ENCODE measurements around the gene PCNA.
A peak's percentile ranks its signal among the peaks of the same experiment; 100 is the strongest.
"Not testable (repeated sequence)": the region's sequence is repeated elsewhere in the genome, so short reads cannot be mapped to it uniquely, and the experiment has no call there.

PCNA gene

GRCh38 chr20:5095931-5096330, 23.8 kb downstream of the PCNA start:
- no peak for DNase-seq

DNA sequence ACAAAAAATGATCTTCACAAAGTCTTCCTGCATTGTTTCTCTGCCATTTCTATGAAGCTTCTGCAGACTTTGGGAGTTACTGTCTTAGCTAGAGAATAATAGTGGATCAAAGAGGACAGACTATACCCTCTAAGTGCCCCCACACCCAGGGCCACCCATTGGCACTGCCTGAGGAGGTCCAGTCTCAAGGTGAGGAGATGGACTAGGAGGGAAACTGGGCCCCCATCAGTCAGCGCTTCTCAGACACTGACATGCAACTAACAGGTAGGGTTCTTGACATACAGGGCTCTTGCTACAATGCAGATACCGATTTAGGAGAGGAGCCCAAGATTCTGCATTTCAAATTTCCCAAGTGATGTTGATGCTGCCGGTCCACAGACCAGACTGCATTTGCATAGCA, 24.3 kb downstream of the PCNA start:
- no peak for DNase-seq

DNA sequence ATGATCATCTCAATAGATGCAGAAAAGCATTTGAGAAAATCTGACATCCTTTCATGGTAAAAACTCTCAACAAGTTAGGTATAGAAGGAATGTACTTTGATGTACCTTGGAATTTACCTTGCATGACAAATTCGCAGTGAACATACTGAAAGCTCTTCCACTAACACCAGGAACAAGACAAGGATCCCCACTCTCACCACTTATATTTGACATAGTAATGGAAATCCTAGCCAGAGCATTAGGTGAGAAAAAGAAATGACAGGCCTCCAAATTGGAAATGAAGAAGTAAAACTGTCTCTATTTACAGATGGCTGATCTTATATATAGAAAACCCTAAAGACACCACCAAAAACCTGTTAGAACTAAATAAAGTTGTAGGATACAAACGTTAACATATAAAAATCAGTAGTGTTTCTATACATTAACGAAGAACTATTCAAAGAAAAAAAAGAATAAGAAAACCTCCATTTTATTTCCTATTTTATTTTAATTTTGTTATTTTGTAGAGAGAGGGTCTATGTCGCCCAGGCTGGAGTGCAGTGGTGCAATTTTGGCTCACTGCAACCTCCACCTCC, 26.9 kb downstream of the PCNA start:
- DNase-seq = peak; percentile 48

GRCh38 chr20:5091902-5092301, 27.9 kb downstream of the PCNA start:
- no peak for DNase-seq

DNA sequence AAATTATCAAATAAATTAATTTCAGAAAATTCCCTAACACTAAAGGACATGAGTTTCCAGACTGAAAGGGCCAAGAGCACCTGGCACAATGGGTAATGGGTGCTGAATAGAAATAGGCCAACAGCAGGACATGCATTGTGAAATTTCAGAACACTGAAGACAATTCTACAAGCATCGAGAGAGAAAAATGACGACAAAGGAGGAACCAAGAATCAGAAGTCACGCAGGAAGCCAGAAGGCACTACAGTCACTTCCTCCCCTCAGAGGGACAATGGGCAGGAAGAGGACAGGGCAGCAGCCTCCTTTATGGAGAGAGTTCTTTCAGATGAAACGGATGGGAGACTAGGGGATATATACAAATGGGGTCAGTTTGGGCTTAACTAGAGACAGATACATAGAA, 29.6 kb downstream of the PCNA start:
- DNase-seq = peak; percentile 93

- no peak for DNase-seq
Observed at GRCh38 chr20:5088688-5089087, 31.1 kb downstream of the PCNA start.

DNA sequence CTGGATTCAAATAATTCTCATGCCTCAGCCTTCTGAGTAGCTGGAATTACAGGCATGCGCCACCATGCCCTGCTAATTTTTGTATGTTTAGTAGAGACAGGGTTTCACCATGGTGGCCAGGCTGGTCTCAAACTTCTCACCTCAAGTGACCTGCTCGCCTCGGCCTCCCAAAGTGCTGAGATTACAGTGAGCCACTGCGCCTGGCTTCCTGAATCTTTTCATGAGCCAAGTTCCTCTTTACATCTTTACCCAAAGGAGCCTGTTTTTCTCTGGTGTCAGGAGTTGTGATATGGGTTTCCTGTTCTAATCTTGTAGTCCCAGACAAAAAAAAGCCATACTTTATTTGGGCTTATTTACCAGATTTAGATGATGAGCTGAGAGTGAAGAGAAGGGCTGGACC, 34.4 kb downstream of the PCNA start:
- DNase-seq = peak; percentile 74

- peak; percentile 99 for DNase-seq
Observed at GRCh38 chr20:5080384-5080877, 39.3 kb downstream of the PCNA start.

GRCh38 chr20:5078399-5078958, 41.3 kb downstream of the PCNA start:
- DNase-seq = peak; percentile 99

- no peak for DNase-seq
Observed at GRCh38 chr20:5077761-5078387, 41.9 kb downstream of the PCNA start.

GRCh38 chr20:5076913-5077312, 42.8 kb downstream of the PCNA start:
- DNase-seq = not testable (repeated sequence)

GRCh38 chr20:5074232-5074674, 45.5 kb downstream of the PCNA start:
- DNase-seq = peak; percentile 19

- DNase-seq = peak; percentile 48
Observed at GRCh38 chr20:5073660-5074231, 46.0 kb downstream of the PCNA start.

DNA sequence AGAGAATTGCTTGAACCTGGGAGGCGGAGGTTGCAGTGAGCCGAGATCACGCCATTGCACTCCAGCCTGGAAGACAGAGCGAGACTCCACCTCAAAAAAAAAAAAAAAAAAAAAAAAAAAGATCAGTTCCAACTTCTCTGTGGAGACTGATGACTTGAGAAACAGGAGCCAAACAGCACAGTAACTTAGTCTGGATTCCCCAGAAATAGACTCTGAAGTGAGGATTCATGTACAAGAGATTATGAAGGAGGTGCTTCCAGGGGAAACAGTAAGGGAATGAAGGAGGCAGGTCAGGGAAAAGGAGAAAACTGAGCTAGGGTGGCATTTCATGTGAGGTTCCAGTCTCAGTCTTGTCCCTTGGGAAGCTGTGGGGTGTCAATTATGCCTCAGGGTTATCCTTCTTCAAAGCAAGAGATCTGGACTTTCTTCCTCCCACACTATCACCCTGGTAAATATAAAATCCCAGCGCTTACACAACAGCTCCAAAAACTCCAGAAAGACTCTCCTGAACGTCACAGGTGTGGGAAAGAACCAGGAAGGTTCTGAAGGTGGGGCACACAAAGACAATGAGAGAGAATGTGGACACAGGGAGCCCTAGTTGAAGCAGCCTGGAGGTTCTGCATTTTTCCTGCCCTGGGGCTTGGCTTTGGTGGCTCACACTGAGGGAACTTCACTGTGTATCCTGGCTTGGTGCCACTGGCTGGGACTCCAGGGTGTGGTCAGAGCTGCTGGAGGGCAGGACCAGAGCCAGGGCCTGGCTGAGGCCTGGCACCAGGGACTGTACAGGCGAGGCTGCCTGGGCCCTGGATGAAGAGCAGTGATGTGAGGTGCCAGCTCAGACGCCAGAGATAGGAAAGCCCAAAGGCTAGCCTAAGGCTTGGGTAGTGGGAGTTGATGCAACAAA, 46.8 kb downstream of the PCNA start:
- peak; percentile 50 for DNase-seq

DNA sequence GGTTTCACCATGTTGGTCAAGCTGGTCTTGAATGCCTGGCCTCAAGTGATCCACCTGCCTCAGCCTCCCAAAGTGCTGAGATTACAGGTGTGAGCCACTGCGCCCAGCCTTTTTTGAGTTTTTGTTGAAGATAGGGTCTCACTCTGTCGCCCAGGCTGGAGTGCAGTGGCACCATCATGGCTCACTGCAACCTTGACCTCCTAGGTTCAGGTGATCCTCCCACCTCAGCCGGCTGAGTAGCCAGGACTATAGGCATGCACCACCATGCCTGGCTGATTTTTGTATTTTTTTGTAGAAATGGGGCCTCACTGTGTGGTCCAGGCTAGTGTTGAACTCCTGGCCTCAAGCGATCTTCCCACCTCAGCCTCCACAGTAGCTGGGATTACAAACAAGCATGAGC, 47.8 kb downstream of the PCNA start:
- not testable (repeated sequence) for DNase-seq

DNA sequence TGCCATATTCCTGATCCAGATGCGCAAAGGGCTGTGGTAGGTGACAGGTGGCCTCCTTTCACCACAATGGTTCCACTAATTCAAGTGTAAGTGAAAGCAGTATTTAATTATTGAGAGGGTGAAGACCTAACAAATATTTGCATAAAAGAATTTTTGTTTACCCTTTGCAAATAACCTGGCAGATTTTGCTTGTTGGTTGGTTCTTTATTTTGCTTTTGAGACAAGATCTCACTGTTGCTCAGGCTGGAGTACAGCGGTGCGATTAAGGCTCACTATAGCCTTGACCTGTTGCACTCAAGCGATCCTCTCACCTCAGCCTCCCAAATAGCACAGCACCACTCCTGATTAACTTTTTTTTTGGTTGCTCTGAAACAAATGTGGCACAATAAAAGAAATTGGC, 49.2 kb downstream of the PCNA start:
- no peak for DNase-seq

DNA sequence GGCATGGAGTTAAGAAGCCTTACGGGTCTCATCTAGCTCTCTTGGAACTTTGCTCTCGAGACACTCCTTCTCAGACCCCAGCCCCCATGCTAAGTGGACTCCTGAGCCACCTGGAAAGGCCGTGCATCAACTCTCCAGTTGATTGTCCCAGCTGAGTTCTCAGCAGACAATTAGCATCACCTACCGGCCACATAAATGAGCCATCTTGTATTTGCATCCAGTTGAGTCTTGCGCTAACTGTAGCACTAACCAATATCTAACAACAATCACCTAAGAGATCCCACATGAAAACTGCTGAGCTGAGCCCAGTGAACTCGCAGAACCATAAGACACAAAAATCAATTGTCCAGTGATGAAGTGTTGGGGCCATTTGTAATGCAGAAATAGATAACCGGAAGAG, 49.7 kb downstream of the PCNA start:
- no peak for DNase-seq

DNA sequence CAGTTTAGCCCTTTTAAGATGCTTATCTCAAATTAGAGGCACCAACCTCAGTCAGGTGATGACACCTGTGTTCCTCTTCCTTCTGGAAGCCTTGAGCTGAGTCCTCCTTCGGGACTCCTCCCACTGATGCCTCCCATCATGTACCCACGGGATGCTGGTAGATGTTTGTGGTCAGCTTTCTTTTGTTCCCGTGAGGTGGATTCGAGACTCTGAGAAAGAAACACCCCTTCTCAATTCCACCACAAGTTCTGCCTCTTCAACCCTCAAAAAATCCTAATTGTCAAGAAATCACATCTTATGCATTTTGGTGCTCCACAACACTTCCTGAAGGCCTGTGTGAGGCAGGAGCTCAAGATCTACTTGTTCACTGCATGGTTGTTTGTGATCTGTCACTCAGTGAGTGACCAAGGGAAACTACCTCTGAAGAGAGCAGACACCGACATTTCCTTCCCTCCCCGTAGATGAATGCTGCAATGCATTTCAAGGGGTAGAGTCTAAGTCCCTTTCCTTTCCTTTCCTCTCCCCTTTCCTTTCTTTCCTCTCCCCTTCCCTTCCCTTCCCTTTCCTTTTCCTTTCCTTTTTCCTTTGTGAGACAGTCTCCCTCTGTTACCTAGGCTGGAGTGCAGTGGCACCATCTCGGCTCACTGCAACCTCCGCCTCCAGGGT, 50.5 kb downstream of the PCNA start:
- no peak for DNase-seq

DNA sequence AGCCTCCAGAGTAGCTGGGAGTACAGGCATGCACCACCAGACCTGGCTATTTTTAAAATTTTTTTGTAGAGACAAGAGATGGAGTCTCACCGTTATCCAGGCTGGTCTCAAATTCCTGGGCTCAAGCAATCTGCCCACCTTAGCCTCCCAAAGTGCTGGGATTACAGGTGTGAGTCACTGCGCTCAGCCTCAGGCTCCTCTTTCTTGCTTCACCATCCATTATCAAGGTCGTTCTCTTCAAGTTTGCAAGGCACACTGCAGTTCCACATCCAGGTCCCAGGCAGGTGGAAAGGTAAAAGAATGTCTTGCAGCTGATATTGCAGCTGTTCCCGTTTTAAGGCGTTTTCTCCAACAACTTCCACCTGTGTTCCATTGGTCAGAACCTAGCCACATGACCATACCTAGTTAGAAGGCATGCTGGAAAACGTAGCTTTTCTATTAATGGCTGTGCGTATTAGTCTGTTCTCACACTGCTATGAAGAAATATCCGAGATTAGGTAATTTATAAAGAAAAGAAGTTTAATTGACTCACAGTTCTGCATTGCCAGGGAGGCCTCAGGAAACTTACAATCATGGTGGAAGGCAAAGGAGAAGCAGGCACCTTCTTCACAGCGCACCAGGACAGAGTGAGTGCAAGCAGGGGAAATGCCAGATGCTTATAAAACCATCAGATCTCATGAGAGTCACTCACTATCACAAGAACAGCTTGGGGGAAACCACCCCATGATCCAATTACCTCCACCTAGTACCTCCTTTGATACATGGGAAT, 51.7 kb downstream of the PCNA start:
- DNase-seq = no peak

- peak; percentile 96 for DNase-seq
Observed at GRCh38 chr20:5065879-5066383, 53.8 kb downstream of the PCNA start.

- no peak for DNase-seq
Observed at GRCh38 chr20:5065166-5065878, 54.4 kb downstream of the PCNA start.

All from MV-4-11 (cell line).